Breast epithelium (tissue), 4 donors: Measurements from ENCODE around the gene RNF212. TPM values are rescaled to one million over a fixed set of nuclear protein-coding genes. Genes with fewer than 3 reads are reported as not detected.

ENCODE experiments used
- DNase-seq, 2 donors: peaks; one replicate each; pipeline ENCODE4 v3.0.0-alpha.2; 2019; ENCODE audit warnings: low spot score in 2 of 2
- H3K27ac ChIP-seq, 2 donors: fragments of 200-600 bp; sonication (generic) in 1 of 2; one replicate each; pipeline ENCODE4 v1.5.1; 2016 to 2019; ENCODE audit warnings: mild to moderate bottlenecking in 1 of 2
- H3K27me3 ChIP-seq, 2 donors: fragments of 200-600 bp; sonication (generic) in 1 of 2; one replicate each; pipeline versions ENCODE4 v1.5.1 to v1.6.0; 2017 to 2019; ENCODE audit warnings: control low read depth in 1 of 2, mild to moderate bottlenecking in 1 of 2
- H3K36me3 ChIP-seq: fragments of 200-600 bp; one replicate; pipeline ENCODE4 v1.5.1; 2019
- H3K4me1 ChIP-seq, 2 donors: fragments of 200-600 bp; sonication (generic); one replicate each; pipeline ENCODE4 v1.5.1; 2016 to 2019; ENCODE audit warnings: control low read depth in 1 of 2
- H3K4me3 ChIP-seq, 3 donors: fragments of 200-600 bp; sonication (generic); 1 replicate in 2 of 3; 2 replicates in 1 of 3; pipeline ENCODE4 v1.5.1; 2016 to 2019; ENCODE audit warnings: mild to moderate bottlenecking in 3 of 3, moderate library complexity in 2 of 3
- H3K9me3 ChIP-seq, 2 donors: fragments of 200-600 bp; sonication (generic) in 1 of 2; one replicate each; pipeline ENCODE4 v1.5.1; 2016 to 2019; ENCODE audit warnings: control low read depth in 1 of 2
- POLR2A ChIP-seq: fragments of 450-650 bp; IDR thresholded peaks from one replicate; pipeline ENCODE4 v1.6.1; 2016; ENCODE audit warnings: antibody characterized with exemption, mild to moderate bottlenecking, moderate library complexity
- POLR2AphosphoS5 ChIP-seq, 3 donors: sonication (generic); formaldehyde crosslinking; IDR thresholded peaks; one replicate each; pipeline ENCODE4 v1.6.1; 2017; ENCODE audit warnings: antibody characterized with exemption in 3 of 3
- intact Hi-C: fragments of 100-400 bp; cut with DNase I; formaldehyde crosslinking; loops from one replicate; pipeline ENCODE4 v1.15.1; 2023; ENCODE audit warnings: low total_unique reads
- total RNA-seq, 3 donors: library from RNA; depleted of rRNA; stranded (reverse); fragments of >200 nt; gene quantifications; one replicate each; pipeline ENCODE4 v1.1.0, GENCODE V29; 2016
- TF ChIP-seq, protein P1 (sequence below), 3 donors: fragments of 450-650 bp; IDR thresholded peaks; one replicate each; pipeline ENCODE4 v1.5.1; 2016 to 2017; ENCODE audit warnings: antibody characterized with exemption in 3 of 3, mild to moderate bottlenecking in 3 of 3, moderate library complexity in 3 of 3

Gene RNF212
- total RNA-seq, 3 donors from 2014 or later: 5.1 to 15.7 (median 6.4) TPM

- H3K36me3 ChIP-seq: no peaks in the 10 kb centered on the region
- no peak overlapping the region for H3K27ac ChIP-seq
- DNase-seq: peak in 1 of 2 donors; percentile 56
- H3K4me1 ChIP-seq: peaks cover 0 to 20% of the 10 kb centered on the region in 2 donors
- intact Hi-C loops: no loop called here
- no peaks in the 10 kb centered on the region for H3K9me3 ChIP-seq
- H3K27me3 ChIP-seq: peaks cover 0 to 38% of the 10 kb centered on the region in 2 donors
- no peak for TF ChIP-seq POLR2AphosphoS5 (IDR thresholded peaks at IDR 0.05)
- no peak for TF ChIP-seq POLR2A
- H3K4me3 ChIP-seq: peak overlapping the region in 2 of 3 donors; percentile 7 to 54
These were observed 60.2 kb downstream of the RNF212 start for GRCh38 chr4:1053080-1053661.

DNA sequence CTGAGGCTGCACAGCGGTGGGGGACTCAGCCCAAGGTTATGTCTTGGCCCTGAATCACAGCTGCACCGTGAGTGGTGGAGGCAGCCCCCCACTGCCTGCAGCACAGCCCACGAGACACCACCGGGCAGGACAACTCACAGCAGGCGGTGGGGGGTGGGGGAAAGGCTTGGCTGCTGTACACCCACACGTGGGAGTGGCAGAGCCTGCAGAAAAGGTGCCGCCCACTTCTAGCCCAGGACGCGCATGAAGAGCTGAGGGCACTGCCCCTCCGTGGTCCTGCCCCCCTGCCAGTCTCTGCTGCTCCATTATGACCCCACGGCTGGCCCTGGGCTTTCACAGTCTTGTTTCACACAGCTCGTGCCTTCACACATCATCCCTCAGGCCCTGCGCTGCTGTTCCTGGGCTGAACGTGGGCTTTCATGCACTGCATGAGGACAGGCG is 61.1 kb downstream of the RNF212 start:
- Histone ChIP-seq H3K4me1 (peaks cover 0 to 21% of the 10 kb centered on the region in 2 donors), H3K36me3 (no peaks in the 10 kb centered on the region), H3K9me3 (no peaks in the 10 kb centered on the region), H3K27me3 (peaks cover 0 to 32% of the 10 kb centered on the region in 2 donors), H3K4me3 (no peak overlapping the region), H3K27ac (no peak overlapping the region)
- intact Hi-C loops: no loop called here
- no peak for TF ChIP-seq POLR2AphosphoS5 (IDR thresholded peaks at IDR 0.05)
- TF ChIP-seq POLR2A: no peak
- TF ChIP-seq, protein P1, sequence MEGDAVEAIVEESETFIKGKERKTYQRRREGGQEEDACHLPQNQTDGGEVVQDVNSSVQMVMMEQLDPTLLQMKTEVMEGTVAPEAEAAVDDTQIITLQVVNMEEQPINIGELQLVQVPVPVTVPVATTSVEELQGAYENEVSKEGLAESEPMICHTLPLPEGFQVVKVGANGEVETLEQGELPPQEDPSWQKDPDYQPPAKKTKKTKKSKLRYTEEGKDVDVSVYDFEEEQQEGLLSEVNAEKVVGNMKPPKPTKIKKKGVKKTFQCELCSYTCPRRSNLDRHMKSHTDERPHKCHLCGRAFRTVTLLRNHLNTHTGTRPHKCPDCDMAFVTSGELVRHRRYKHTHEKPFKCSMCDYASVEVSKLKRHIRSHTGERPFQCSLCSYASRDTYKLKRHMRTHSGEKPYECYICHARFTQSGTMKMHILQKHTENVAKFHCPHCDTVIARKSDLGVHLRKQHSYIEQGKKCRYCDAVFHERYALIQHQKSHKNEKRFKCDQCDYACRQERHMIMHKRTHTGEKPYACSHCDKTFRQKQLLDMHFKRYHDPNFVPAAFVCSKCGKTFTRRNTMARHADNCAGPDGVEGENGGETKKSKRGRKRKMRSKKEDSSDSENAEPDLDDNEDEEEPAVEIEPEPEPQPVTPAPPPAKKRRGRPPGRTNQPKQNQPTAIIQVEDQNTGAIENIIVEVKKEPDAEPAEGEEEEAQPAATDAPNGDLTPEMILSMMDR (IDR thresholded peaks at IDR 0.05): no peak
- peak in 1 of 2 donors; percentile 43 for DNase-seq

GRCh38 chr4:1051472-1051871 is 61.9 kb downstream of the RNF212 start:
- intact Hi-C loops: no loop called here
- H3K4me3 ChIP-seq: no peak overlapping the region
- no peaks in the 10 kb centered on the region for H3K36me3 ChIP-seq
- TF ChIP-seq POLR2AphosphoS5 (IDR thresholded peaks at IDR 0.05): no peak
- TF ChIP-seq, protein P1 (IDR thresholded peaks at IDR 0.05): no peak
- TF ChIP-seq POLR2A: no peak
- DNase-seq: peak in 1 of 2 donors; percentile 33
- peaks cover 0 to 25% of the 10 kb centered on the region in 2 donors for H3K27me3 ChIP-seq
- peaks cover 0 to 26% of the 10 kb centered on the region in 2 donors for H3K4me1 ChIP-seq
- no peaks in the 10 kb centered on the region for H3K9me3 ChIP-seq
- no peak overlapping the region for H3K27ac ChIP-seq

GRCh38 chr4:1050486-1051213 is 62.7 kb downstream of the RNF212 start:
- intact Hi-C loops: no loop called here
- Histone ChIP-seq H3K27me3 (peaks cover 0 to 19% of the 10 kb centered on the region in 2 donors), H3K4me1 (peaks cover 0 to 18% of the 10 kb centered on the region in 2 donors), H3K27ac (no peak overlapping the region), H3K9me3 (no peaks in the 10 kb centered on the region), H3K36me3 (no peaks in the 10 kb centered on the region), H3K4me3 (no peak overlapping the region)
- TF ChIP-seq, protein P1 (IDR thresholded peaks at IDR 0.05): no peak
- TF ChIP-seq POLR2AphosphoS5 (IDR thresholded peaks at IDR 0.05): no peak
- no peak for TF ChIP-seq POLR2A
- peak in 1 of 2 donors; percentile 51 for DNase-seq

GRCh38 chr4:1049591-1049905 is 63.8 kb downstream of the RNF212 start:
- intact Hi-C loops: no loop called here
- TF ChIP-seq POLR2A (no peak), POLR2AphosphoS5 (IDR thresholded peaks at IDR 0.05) (no peak)
- TF ChIP-seq, protein P1 (IDR thresholded peaks at IDR 0.05): no peak
- H3K27me3 ChIP-seq: peaks cover 0 to 15% of the 10 kb centered on the region in 2 donors
- no peak overlapping the region for H3K27ac ChIP-seq
- peak in 1 of 2 donors; percentile 47 for DNase-seq
- H3K9me3 ChIP-seq: no peaks in the 10 kb centered on the region
- no peak overlapping the region for H3K4me3 ChIP-seq
- peaks cover 0 to 22% of the 10 kb centered on the region in 2 donors for H3K4me1 ChIP-seq
- H3K36me3 ChIP-seq: no peaks in the 10 kb centered on the region
